CD14-positive monocyte (primary cell): ENCODE measurements around the gene DPH1. TPM values are rescaled to one million over a fixed set of nuclear protein-coding genes. Genes with fewer than 3 reads are reported as not detected.

Experiments used
- DNase-seq, 3 donors: peaks; one replicate each; pipeline ENCODE4 v3.0.0-alpha.2; 2011 to 2022
- H2AFZ ChIP-seq: 2 replicates; pipeline ENCODE4 v1.6.0; 2012; ENCODE audit warnings: mild to moderate bottlenecking, low read depth, low read length, inconsistent platforms; ENCODE audit not compliant: insufficient read depth, poor library complexity, severe bottlenecking
- H3K27ac ChIP-seq, 2 donors: 1 replicate in 1 of 2; 2 replicates in 1 of 2; pipeline ENCODE4 v1.5.1; 2012 to 2013; ENCODE audit warnings: low read length in 2 of 2, control low read depth in 1 of 2, inconsistent platforms in 1 of 2, low read depth in 1 of 2, mild to moderate bottlenecking in 1 of 2
- H3K27me3 ChIP-seq, 2 donors: one replicate each; pipeline versions ENCODE4 v1.6.0 to v1.6.1; 2011 to 2013; ENCODE audit warnings: low read length in 2 of 2; ENCODE audit not compliant: control insufficient read depth in 2 of 2, insufficient read depth in 2 of 2
- H3K36me3 ChIP-seq, 2 donors: replicated peaks in 1 of 2; 1 replicate in 1 of 2; 2 replicates in 1 of 2; pipeline versions ENCODE4 v1.5.1 to v1.6.1; 2012 to 2013; ENCODE audit warnings: low read length in 2 of 2, control low read depth in 1 of 2, inconsistent platforms in 1 of 2, mild to moderate bottlenecking in 1 of 2; ENCODE audit not compliant: insufficient read depth in 2 of 2, control insufficient read depth in 1 of 2
- H3K4me1 ChIP-seq, 2 donors: 1 replicate in 1 of 2; 2 replicates in 1 of 2; pipeline versions ENCODE4 v1.5.1 to v1.6.1; 2012 to 2013; ENCODE audit warnings: low read length in 2 of 2, control low read depth in 1 of 2, inconsistent platforms in 1 of 2, mild to moderate bottlenecking in 1 of 2, moderate library complexity in 1 of 2; ENCODE audit not compliant: insufficient read depth in 2 of 2, control insufficient read depth in 1 of 2
- H3K4me2 ChIP-seq: replicated peaks from 2 replicates; pipeline ENCODE3; 2012; ENCODE audit warnings: low read length, moderate library complexity, mild to moderate bottlenecking; ENCODE audit not compliant: poor library complexity, severe bottlenecking; ENCODE audit errors: extremely low read depth
- H3K4me3 ChIP-seq, 3 experiments: fragments of 200-600 bp in 1 of 3; sonication (generic) in 1 of 3; replicated peaks in 1 of 3; 1 replicate in 2 of 3; 2 replicates in 1 of 3; pipeline ENCODE4 v1.5.1; 2011 to 2013; ENCODE audit warnings: low read length in 3 of 3, mild to moderate bottlenecking in 3 of 3, control low read depth in 2 of 3, low read depth in 2 of 3, inconsistent platforms in 1 of 3, moderate library complexity in 1 of 3
- H3K79me2 ChIP-seq: 2 replicates; pipeline ENCODE4 v1.6.0; 2012; ENCODE audit warnings: mild to moderate bottlenecking, control low read depth, inconsistent platforms, low read length, moderate library complexity; ENCODE audit not compliant: insufficient read depth
- H3K9ac ChIP-seq: 2 replicates; pipeline ENCODE4 v1.6.0; 2017; ENCODE audit warnings: low read length, mild to moderate bottlenecking; ENCODE audit not compliant: insufficient read depth, poor library complexity, severe bottlenecking
- H3K9me3 ChIP-seq, 2 donors: replicated peaks in 1 of 2; 1 replicate in 1 of 2; 2 replicates in 1 of 2; pipeline versions ENCODE4 v1.5.1 to v1.6.1; 2012 to 2013; ENCODE audit warnings: low read length in 2 of 2, control low read depth in 1 of 2; ENCODE audit not compliant: control insufficient read depth in 1 of 2, insufficient read depth in 1 of 2
- H4K20me1 ChIP-seq: 2 replicates; pipeline ENCODE4 v1.6.0; 2012; ENCODE audit warnings: mild to moderate bottlenecking, low read length, control low read depth, moderate library complexity; ENCODE audit not compliant: insufficient read depth
- H3K27ac Mint-ChIP-seq, 7 donors: one replicate each; pipeline ENCODE4 v1.8.0; 2020; ENCODE audit warnings: mild to moderate bottlenecking in 7 of 7, mixed read lengths in 7 of 7, moderate library complexity in 6 of 7, inconsistent platforms in 2 of 7
- H3K27me3 Mint-ChIP-seq, 3 donors: one replicate each; pipeline ENCODE4 v1.8.0; 2021 to 2022; ENCODE audit warnings: low read depth in 3 of 3, mild to moderate bottlenecking in 3 of 3, mixed read lengths in 3 of 3, moderate library complexity in 3 of 3, inconsistent platforms in 1 of 3
- H3K36me3 Mint-ChIP-seq, 2 donors: one replicate each; pipeline ENCODE4 v1.8.0; 2020; ENCODE audit warnings: mixed read lengths in 2 of 2, inconsistent platforms in 1 of 2, mild to moderate bottlenecking in 1 of 2
- H3K4me1 Mint-ChIP-seq: one replicate; pipeline ENCODE4 v1.8.0; 2020; ENCODE audit warnings: mild to moderate bottlenecking, mixed read lengths
- H3K4me3 Mint-ChIP-seq, 2 donors: one replicate each; pipeline ENCODE4 v1.8.0; 2020; ENCODE audit warnings: mild to moderate bottlenecking in 2 of 2, mixed read lengths in 2 of 2, moderate library complexity in 1 of 2
- H3K9me3 Mint-ChIP-seq, 7 donors: one replicate each; pipeline ENCODE4 v1.8.0; 2020 to 2022; ENCODE audit warnings: mixed read lengths in 7 of 7, mild to moderate bottlenecking in 6 of 7, moderate library complexity in 6 of 7, inconsistent platforms in 2 of 7
- CTCF ChIP-seq: fragments of 200-600 bp; IDR thresholded peaks from one replicate; pipeline ENCODE4 v1.8.0; 2022; ENCODE audit warnings: antibody characterized with exemption, mild to moderate bottlenecking
- WGBS: methylation state at CpG from one replicate; pipeline ENCODE4 v1.1.5; 2013; ENCODE audit warnings: missing lambda C conversion rate; ENCODE audit not compliant: insufficient coverage; 5-methylcytosine and 5-hydroxymethylcytosine counted together
- intact Hi-C, 2 donors: fragments of 100-400 bp; cut with micrococcal nuclease; formaldehyde crosslinking; loops; one replicate each; pipeline versions ENCODE4 v1.15.0 to v1.15.1; 2023
- polyA plus RNA-seq, 3 donors: library from polyadenylated mRNA; depleted of rRNA in 1 of 3; unstranded in 2 of 3; stranded (reverse) in 1 of 3; fragments of 300-500 nt in 2 of 3; fragments of >200 nt in 1 of 3; fragmentation: Illumina TruSeq in 2 of 3; gene quantifications; 1 replicate in 2 of 3; 2 replicates in 1 of 3; pipeline ENCODE4 v1.2.3, GENCODE V29; 2012 to 2021

DPH1 gene
- polyA plus RNA-seq, 3 donors, result 7.5 to 29.4 (median 9.3) TPM

- WGBS, result 96% methylated on average over 5 of the region's 7 CpGs
- TF ChIP-seq CTCF, result no peak
Measured at GRCh38 chr17:2040219-2040827, 10.4 kb downstream of the DPH1 start.

DNA sequence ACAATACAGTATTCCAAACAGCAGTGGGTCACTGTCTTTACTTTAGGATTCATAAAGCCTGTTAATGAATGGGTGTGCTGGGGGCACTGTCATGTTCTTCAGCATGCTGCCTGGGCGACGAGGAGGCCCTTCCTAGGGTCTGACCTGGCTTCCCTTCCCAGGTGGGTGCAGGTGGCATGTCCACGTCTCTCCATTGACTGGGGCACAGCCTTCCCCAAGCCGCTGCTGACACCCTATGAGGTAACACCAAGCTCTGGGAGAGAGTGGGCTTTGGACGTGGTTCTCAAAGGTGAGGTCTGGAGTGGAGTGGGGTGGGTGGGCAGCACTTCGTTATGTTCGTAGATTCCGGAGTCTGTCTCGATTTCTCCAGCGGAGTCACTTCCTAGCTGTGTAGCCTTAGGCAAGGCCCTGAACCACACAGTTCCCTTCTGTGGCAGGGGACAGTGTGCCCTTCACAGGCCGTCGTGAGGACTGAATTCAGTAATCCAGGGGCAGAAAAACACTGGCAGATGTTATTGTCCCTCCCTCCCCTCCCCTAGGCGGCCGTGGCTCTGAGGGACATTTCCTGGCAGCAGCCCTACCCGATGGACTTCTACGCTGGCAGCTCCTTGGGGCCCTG lies 11.1 kb downstream of the DPH1 start:
- Mint-ChIP-seq H3K36me3 (peaks cover 38 to 50% of the 10 kb centered on the region in 2 donors), H3K4me3 (peak overlapping the region; percentile 20 to 63), H3K9me3 (no peaks in the 10 kb centered on the region), H3K27ac (peak overlapping the region in 3 of 7 donors; percentile 36 to 68 (median 56)), H3K4me1 (peaks cover 15% of the 10 kb centered on the region), H3K27me3 (peaks cover 2 to 4% (median 3%) of the 10 kb centered on the region in 3 donors)
- Histone ChIP-seq H3K27ac (no peak overlapping the region), H3K79me2 (peaks cover 16% of the 10 kb centered on the region), H3K27me3 (no peaks in the 10 kb centered on the region), H3K4me2 (peak overlapping the region; percentile 86), H3K9me3 (no peaks in the 10 kb centered on the region), H2AFZ (peak overlapping the region; percentile 81), H4K20me1 (peaks cover 4% of the 10 kb centered on the region), H3K9ac (peak overlapping the region; percentile 87), H3K4me3 (peak overlapping the region in 2 of 3 experiments; percentile 72 to 88), H3K4me1 (peaks cover 15 to 18% of the 10 kb centered on the region in 2 donors), H3K36me3 (peaks cover 17 to 37% of the 10 kb centered on the region in 2 donors)
- TF ChIP-seq CTCF, result no peak
- intact Hi-C loops, result no loop called here
- no peak for DNase-seq
- 50% methylated on average over 9 of the region's 16 CpGs for WGBS

More at GRCh38 chr17:2040219-2040827, 10.4 kb downstream of the DPH1 start:
- no peaks in the 10 kb centered on the region for H3K9me3 ChIP-seq
- peaks cover 15 to 18% of the 10 kb centered on the region in 2 donors for H3K4me1 ChIP-seq
- Mint-ChIP-seq H3K9me3 (no peaks in the 10 kb centered on the region), H3K27me3 (peaks cover 2 to 3% (median 2%) of the 10 kb centered on the region in 3 donors), H3K27ac (peak overlapping the region in 1 of 7 donors; percentile 36), H3K4me3 (no peak overlapping the region), H3K4me1 (peaks cover 15% of the 10 kb centered on the region), H3K36me3 (peaks cover 39 to 52% of the 10 kb centered on the region in 2 donors)
- no peak overlapping the region for H2AFZ ChIP-seq
- H3K27me3 ChIP-seq, result no peaks in the 10 kb centered on the region
- peaks cover 23 to 42% of the 10 kb centered on the region in 2 donors for H3K36me3 ChIP-seq
- H4K20me1 ChIP-seq, result peaks cover 4% of the 10 kb centered on the region
- intact Hi-C loops, result no loop called here
- H3K4me2 ChIP-seq, result no peak overlapping the region
- H3K79me2 ChIP-seq, result peaks cover 16% of the 10 kb centered on the region
- H3K9ac ChIP-seq, result no peak overlapping the region
- H3K27ac ChIP-seq, result no peak overlapping the region
- DNase-seq, result no peak
- no peak overlapping the region for H3K4me3 ChIP-seq
